Fibroblast of lung (primary cell): ENCODE measurements around the gene KCNJ6. TPM values are rescaled to one million over a fixed set of nuclear protein-coding genes. Genes with fewer than 3 reads are reported as not detected.
A peak's percentile ranks its signal among the peaks of the same experiment; 100 is the strongest.

Source experiments
- DNase-seq, 2 donors: peaks; one replicate each; pipeline versions ENCODE4 v3.0.0 to v3.0.0-alpha.2; 2010; ENCODE audit warnings: low read depth in 2 of 2
- H2AFZ ChIP-seq: 2 replicates; pipeline ENCODE4 v1.5.1; 2012; ENCODE audit warnings: low read length, control low read depth, inconsistent platforms
- H3K27ac ChIP-seq: 2 replicates; pipeline ENCODE4 v1.5.1; 2011; ENCODE audit warnings: low read length, control low read depth; ENCODE audit not compliant: insufficient read depth
- H3K27me3 ChIP-seq: 2 replicates; pipeline ENCODE4 v1.5.1; 2011; ENCODE audit warnings: mild to moderate bottlenecking, low read length; ENCODE audit not compliant: control insufficient read depth, insufficient read depth
- H3K36me3 ChIP-seq: 2 replicates; pipeline ENCODE4 v1.5.1; 2011; ENCODE audit warnings: low read length; ENCODE audit not compliant: control insufficient read depth, insufficient read depth
- H3K4me1 ChIP-seq: 2 replicates; pipeline ENCODE4 v1.5.1; 2011; ENCODE audit warnings: low read length; ENCODE audit not compliant: control insufficient read depth, insufficient read depth; ENCODE audit errors: extremely low read depth
- H3K4me2 ChIP-seq: 2 replicates; pipeline ENCODE4 v1.5.1; 2011; ENCODE audit warnings: low read length, control low read depth; ENCODE audit not compliant: insufficient read depth; ENCODE audit errors: extremely low read depth
- H3K4me3 ChIP-seq, 4 experiments: fragments of 200-600 bp in 1 of 4; sonication (generic) in 1 of 4; replicated peaks in 1 of 4; 2 replicates each; pipeline ENCODE4 v1.5.1; 2011 to 2016; ENCODE audit warnings: low read length in 4 of 4, low read depth in 3 of 4, mild to moderate bottlenecking in 3 of 4, control low read depth in 2 of 4, inconsistent platforms in 1 of 4, mixed read lengths in 1 of 4; ENCODE audit not compliant: insufficient read depth in 1 of 4; ENCODE audit errors: control extremely low read depth in 1 of 4
- H3K79me2 ChIP-seq: 2 replicates; pipeline ENCODE4 v1.5.1; 2012; ENCODE audit warnings: mild to moderate bottlenecking, low read length, inconsistent platforms; ENCODE audit not compliant: control insufficient read depth, insufficient read depth
- H3K9ac ChIP-seq: 2 replicates; pipeline ENCODE4 v1.5.1; 2011; ENCODE audit warnings: mild to moderate bottlenecking, low read length, control low read depth; ENCODE audit not compliant: insufficient read depth
- H3K9me3 ChIP-seq: 2 replicates; pipeline ENCODE4 v1.5.1; 2012; ENCODE audit warnings: low read depth, low read length; ENCODE audit not compliant: control insufficient read depth, insufficient read depth
- H4K20me1 ChIP-seq: 2 replicates; pipeline ENCODE4 v1.5.1; 2011; ENCODE audit warnings: low read length; ENCODE audit not compliant: control insufficient read depth, insufficient read depth; ENCODE audit errors: extremely low read depth
- CTCF ChIP-seq, 2 donors: IDR thresholded peaks in 1 of 2; conservative IDR thresholded peaks in 1 of 2; 1 replicate in 1 of 2; 2 replicates in 1 of 2; pipeline ENCODE4 v1.5.1; 2011 to 2012; ENCODE audit warnings: low read length in 2 of 2, control low read depth in 1 of 2, inconsistent platforms in 1 of 2, low read depth in 1 of 2, mild to moderate bottlenecking in 1 of 2
- EZH2 ChIP-seq: IDR thresholded peaks from 2 replicates; pipeline ENCODE4 v1.5.1; 2012; ENCODE audit warnings: low read length, control low read depth, mild to moderate bottlenecking; ENCODE audit errors: missing control alignments
- polyA plus RNA-seq, 2 donors: library from polyadenylated mRNA; depleted of rRNA in 1 of 2; stranded (reverse) in 1 of 2; unstranded in 1 of 2; fragments of >200 nt; gene quantifications; 2 replicates each; pipeline ENCODE4 v1.2.1, GENCODE V29; 2011 to 2012; ENCODE audit warnings: missing spikeins in 1 of 2
- total RNA-seq: library from RNA; depleted of rRNA; stranded (reverse); fragments of >200 nt; gene quantifications from 2 replicates; pipeline ENCODE4 v1.2.1, GENCODE V29; 2014

The KCNJ6 gene
- total and polyA plus RNA-seq, 2 donors (not counting 1 experiment from before 2014, with no cell fraction given): under 0.01 to 7.6 TPM

- no peak overlapping the region for H3K4me2 ChIP-seq
- H3K4me1 ChIP-seq: no peaks in the 10 kb centered on the region
- DNase-seq: peak in 1 of 2 donors; percentile 54
- H3K9ac ChIP-seq: no peak overlapping the region
- no peak overlapping the region for H3K27ac ChIP-seq
- H3K79me2 ChIP-seq: no peaks in the 10 kb centered on the region
- no peak overlapping the region for H3K4me3 ChIP-seq
- no peaks in the 10 kb centered on the region for H4K20me1 ChIP-seq
- H2AFZ ChIP-seq: no peak overlapping the region
- no peaks in the 10 kb centered on the region for H3K36me3 ChIP-seq
- H3K9me3 ChIP-seq: no peaks in the 10 kb centered on the region
- H3K27me3 ChIP-seq: peaks cover 6% of the 10 kb centered on the region
- TF ChIP-seq EZH2 (no peak), CTCF (conservative IDR thresholded peaks at IDR 0.05 in 1 of 2, IDR thresholded peaks at IDR 0.05 in 1 of 2; ENCODE audit: low read depth in 1 of 2, low read length in 2 of 2) (no peak)
Observed at GRCh38 chr21:37751268-37751975, 164.8 kb downstream of the KCNJ6 start.

GRCh38 chr21:37749132-37749531 is 167.1 kb downstream of the KCNJ6 start:
- Histone ChIP-seq H3K9ac (no peak overlapping the region), H3K9me3 (no peaks in the 10 kb centered on the region), H3K27ac (no peak overlapping the region), H3K36me3 (no peaks in the 10 kb centered on the region), H3K4me2 (no peak overlapping the region), H3K79me2 (no peaks in the 10 kb centered on the region), H3K27me3 (peaks cover 3% of the 10 kb centered on the region), H3K4me3 (no peak overlapping the region), H3K4me1 (no peaks in the 10 kb centered on the region), H2AFZ (no peak overlapping the region), H4K20me1 (no peaks in the 10 kb centered on the region)
- no peak for DNase-seq
- TF ChIP-seq CTCF (conservative IDR thresholded peaks at IDR 0.05 in 1 of 2, IDR thresholded peaks at IDR 0.05 in 1 of 2; ENCODE audit: low read depth in 1 of 2, low read length in 2 of 2): no peak
- TF ChIP-seq EZH2: no peak

- Histone ChIP-seq H3K4me3 (no peak overlapping the region), H3K79me2 (no peaks in the 10 kb centered on the region), H3K4me1 (no peaks in the 10 kb centered on the region), H3K36me3 (no peaks in the 10 kb centered on the region), H3K9me3 (no peaks in the 10 kb centered on the region), H3K27me3 (peaks cover 3% of the 10 kb centered on the region), H3K27ac (no peak overlapping the region), H2AFZ (no peak overlapping the region), H3K9ac (no peak overlapping the region), H4K20me1 (no peaks in the 10 kb centered on the region), H3K4me2 (no peak overlapping the region)
- TF ChIP-seq CTCF (conservative IDR thresholded peaks at IDR 0.05 in 1 of 2, IDR thresholded peaks at IDR 0.05 in 1 of 2; ENCODE audit: low read depth in 1 of 2, low read length in 2 of 2): no peak
- no peak for TF ChIP-seq EZH2
- peak in 1 of 2 donors; percentile 22 for DNase-seq
Observed at GRCh38 chr21:37748351-37748750, 167.9 kb downstream of the KCNJ6 start.
